Measurements from ENCODE around the gene CD8B.
A peak's percentile ranks its signal among the peaks of the same experiment; 100 is the strongest.

CD8B gene

DNA sequence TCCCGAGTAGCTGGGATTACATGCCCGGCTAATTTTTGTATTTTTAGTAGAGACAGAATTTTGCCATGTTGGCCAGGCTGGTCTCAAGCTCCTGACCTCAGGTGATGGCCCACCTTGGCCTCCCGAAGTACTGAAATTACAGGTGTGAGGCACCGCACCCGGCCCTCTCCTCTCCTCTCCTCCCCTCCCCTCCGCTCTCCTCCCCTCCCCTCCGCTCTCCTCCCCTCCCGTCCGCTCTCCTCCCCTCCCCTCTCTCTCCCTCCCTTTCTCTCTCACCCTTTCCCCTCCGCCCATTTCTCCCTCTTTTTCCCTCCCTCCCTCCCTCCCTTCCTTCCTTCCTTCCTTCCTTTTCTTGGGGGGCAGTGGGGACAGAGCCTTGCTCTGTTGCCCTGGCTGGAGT is 28.4 kb downstream of the CD8B start:
- no peak for DNase-seq

DNA sequence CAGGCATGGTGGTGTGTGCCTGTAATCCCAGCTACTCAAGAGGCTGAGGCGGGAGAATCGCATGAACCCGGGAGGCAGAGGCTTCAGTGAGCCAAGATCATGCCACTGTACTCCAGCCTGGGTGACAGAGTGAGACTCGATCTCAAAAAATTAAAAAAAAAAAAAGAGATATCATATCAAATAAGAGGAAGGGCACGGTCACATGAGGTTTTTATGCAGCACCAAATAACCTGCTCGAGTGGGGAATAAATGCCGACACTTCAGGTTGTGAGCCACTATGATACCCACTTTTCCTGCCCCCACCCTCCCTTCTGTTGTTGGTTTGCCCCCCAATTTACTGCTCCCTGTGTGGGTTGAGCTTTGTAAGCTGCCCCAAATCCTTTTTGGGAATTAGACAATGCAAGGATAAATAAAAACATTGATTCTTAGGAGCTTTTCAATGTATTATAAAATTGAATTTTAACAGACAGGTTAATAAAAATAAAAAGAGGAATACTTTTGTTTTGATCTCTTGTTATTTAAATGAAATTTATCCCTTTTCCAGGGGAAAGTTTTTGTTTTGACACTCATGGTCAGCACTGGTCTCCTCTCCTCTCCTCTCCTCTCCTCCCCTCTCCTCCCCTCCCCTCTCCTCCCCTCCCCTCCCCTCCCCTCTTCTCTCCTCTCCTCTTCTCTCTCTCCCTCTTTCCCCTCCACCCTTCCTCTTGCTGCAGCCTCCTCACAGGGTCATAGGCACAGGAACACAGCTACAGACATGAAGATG is 29.2 kb downstream of the CD8B start:
- DNase-seq, result no peak

- DNase-seq, result no peak
These were observed 30.1 kb downstream of the CD8B start for GRCh38 chr2:86831537-86831936.

GRCh38 chr2:86826951-86827350 is 34.7 kb downstream of the CD8B start:
- no peak for DNase-seq

DNA sequence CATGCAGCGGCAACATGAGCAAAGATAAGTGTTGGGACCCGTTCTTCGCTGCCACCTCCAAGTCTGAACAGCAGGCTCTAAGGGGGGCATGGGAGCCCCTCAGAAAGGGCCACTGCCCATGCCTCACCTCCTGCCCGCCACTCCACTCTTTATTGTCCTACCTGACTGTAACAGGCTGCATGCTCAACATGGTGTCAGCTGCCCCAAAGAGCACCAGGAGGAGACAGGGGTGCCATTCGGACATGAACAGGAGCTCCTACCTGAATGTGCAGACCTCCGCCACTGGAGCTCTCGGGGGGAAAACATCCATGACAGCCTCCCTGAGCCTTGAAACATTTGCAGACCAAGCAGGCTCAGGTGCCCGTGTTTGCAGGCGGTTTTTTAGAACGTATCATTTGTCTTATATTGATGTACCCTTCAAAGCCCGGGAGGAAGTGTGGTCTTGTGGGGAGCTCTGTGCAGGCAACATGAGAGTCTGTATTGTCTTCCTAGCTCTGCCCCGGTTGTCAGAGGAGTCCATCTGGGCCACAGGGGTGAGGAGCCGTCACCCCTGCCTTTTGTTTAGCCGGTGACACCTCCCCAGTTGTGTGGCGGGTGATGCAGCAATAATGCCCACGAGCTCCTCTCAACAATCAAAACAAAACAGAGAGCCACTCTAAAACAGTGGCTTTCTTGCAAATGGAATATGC is 35.8 kb downstream of the CD8B start:
- DNase-seq, result no peak

DNA sequence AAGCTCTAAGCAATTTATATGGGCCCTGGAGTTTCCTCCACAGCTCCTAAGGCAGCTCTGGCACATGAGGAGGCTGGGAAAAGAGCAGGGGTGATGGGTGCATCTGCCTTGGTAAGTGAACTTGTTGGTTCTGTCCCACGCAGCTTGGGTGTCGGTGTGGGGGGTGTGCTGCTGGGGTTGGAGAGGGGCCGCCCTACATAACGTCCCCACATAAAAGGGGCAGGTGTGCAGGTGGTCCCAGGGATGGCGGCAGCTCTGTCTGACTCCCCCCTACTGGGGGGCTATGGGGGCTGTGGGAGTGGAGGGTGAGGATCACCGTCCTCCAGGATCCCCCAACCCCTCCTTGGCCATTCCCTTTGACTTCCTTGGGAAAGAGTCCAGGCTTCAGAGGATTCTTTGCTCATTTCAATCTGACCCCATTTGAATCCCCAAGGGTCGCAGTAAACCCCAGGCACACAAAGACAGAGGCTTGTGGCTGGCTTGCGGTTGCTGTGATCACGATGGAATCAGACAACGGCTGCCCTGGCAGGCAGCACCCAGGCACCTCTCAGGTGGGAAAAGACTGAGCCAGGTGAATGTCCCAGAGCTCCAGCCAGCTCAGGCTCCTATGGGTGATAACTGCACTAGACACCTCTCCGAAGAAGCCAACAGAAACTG is 36.5 kb downstream of the CD8B start:
- DNase-seq, result no peak

- no peak for DNase-seq
These were observed 38.9 kb downstream of the CD8B start for GRCh38 chr2:86822668-86823345.

DNA sequence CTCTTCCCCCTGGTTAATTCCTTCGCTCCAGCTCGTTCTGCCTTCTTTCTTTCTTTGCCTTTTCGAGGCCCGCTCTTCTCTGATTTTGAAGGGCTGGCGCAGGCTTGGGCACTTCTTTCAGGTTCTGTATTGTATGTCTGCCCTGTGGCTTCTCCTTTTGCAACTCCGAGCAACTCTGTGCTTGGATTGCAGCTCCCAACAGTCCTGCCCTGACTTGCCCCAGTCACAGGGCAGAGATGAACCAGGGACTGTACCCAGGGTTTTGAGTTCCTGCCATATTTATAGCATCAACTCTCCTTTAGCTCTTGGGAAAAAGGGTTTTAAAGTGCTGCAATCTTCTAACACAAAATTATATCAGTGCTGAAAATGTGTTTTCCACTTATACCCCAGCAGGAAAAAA is 39.8 kb downstream of the CD8B start:
- DNase-seq, result no peak

- no peak for DNase-seq
These were observed 40.4 kb downstream of the CD8B start for GRCh38 chr2:86821306-86821705.

DNA sequence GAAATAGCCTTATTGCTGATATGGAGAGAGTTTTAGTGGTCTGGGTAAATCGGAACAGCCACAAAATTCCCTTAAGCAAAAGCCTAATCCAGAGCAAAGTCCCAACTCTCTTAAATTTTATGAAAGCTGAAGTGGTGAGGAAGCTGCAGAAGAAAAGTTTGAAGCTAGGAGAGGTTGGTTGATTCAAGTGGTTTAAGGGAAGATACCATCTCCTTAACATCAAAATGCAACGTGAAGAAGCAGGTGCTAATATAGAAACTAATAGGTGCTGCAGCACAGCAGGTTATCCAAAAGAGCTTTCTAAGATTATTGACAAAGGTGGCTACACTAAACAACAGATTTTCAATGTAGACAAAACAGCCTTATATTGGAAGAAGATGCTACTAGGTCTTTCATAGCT is 42.7 kb downstream of the CD8B start:
- DNase-seq, result no peak

DNA sequence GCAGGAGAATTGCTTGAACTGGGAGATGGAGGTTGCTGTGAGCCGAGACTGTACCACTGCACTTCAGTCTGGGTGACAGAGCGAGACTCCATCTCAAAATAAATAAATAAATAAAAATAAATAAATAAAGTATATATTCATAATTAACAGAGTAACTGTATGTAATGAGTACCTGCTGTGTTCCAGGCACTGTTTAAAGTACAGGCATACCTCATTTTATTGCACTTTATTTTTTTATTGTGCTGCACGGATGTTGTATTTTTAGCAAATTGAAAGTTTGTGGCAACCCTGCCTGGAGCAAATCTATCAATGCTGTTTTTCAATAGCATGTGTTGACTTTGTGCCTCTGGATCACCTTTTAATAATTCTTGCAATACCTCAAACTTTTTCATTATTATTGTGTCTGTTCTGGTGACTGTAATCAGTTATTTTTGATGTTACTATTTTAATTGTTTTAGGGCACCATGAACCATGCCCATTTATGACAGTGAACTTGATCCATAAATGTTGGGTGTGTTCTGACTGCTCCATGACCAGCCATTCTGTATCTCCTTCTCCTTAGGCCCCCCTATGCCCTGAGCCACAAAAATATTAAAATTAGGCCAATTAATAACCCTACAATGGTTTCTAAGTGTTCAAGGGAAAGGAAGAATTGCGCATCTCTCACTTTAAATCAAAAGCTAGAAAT is 43.4 kb downstream of the CD8B start:
- DNase-seq, result no peak

DNA sequence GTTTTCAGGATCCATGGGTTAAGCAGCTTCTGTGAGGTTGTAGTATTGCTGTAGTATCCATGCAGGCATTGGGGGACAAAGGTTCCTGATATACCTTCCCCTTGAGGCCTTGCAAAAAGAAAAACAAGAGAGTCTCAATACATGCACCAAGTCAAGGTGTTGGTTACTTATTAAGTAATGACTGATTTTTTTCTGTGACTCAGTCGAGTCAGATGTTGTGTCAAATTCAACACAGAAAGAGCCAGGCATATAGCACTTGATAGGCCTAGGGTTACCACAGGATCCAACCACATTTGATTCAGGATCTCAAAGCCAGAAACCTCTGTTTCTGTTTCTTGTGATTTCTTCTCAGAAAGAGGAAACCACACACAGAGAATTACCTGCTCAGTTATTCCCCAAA is 46.1 kb downstream of the CD8B start:
- no peak for DNase-seq

DNA sequence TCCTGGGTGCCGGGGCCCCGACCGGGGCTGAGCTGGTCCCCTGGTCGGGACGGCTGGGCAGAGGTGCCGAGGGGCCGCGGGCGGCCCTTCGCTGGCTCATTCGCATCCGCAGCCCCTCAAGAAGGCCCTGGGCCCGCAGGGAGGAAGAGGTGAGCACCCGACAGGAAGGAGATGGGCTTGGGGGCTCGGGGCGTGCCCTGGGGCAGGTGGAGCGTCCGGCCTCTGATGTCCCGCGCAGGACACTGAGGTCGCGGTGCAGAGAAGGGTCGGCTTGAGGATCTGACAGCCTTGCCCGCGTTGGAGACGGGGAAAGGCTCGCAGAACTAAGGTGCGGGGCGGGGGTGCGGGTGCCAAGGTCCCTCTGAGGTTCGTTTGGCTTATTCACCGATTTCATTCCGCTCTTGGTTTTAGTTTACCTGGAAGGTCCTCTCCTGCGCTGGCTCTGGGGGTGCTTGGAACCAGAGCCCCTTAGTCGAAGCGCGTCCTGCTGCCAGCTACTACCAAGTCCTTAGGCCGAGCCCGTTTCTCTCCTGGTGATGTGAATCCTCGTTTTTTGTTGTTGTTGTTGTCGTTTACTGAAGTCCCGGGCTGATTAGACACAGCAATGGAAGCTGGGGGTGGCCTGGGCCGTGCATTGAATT is 52.1 kb downstream of the CD8B start:
- DNase-seq, result no peak

DNA sequence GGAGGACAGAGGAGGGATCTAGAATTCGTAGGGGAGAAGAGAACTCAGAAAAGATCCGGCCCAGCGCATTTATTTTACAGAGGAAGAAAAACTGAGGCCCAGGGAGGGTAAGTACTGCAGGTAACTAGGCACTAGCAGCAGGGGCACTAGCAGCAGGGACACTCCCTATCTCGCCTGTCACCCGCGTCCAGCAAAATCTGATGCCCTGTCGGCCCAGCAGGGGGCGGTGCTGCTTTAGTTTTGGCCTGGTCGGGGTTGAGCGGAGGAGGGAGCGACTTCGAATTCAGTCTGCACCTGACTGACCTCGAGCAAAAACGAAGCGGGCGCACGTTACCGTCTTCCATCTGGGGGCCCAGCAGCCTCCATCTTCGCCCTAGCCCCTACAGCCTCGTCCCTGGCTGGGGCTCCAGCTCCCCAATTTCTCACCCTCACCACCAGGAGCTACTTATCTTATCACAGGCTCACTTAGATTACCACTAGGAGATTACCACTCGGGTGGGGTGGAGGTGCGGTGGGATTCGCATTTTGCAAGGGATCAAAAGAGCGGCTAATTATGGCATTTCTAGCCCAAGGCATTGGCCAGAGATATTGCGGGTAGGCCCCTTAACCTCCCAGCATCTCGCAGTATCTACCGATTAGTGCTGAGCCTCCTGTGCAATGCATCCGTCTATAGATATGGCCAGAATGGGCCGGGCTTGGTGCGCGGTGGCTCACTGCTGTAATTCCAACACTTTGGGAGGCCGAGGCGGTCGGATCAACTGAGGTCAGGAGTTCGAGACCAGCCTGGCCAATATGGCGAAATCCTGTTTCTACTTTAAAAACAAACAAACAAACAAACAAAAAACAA is 53.1 kb downstream of the CD8B start:
- peak; percentile 76 for DNase-seq

DNA sequence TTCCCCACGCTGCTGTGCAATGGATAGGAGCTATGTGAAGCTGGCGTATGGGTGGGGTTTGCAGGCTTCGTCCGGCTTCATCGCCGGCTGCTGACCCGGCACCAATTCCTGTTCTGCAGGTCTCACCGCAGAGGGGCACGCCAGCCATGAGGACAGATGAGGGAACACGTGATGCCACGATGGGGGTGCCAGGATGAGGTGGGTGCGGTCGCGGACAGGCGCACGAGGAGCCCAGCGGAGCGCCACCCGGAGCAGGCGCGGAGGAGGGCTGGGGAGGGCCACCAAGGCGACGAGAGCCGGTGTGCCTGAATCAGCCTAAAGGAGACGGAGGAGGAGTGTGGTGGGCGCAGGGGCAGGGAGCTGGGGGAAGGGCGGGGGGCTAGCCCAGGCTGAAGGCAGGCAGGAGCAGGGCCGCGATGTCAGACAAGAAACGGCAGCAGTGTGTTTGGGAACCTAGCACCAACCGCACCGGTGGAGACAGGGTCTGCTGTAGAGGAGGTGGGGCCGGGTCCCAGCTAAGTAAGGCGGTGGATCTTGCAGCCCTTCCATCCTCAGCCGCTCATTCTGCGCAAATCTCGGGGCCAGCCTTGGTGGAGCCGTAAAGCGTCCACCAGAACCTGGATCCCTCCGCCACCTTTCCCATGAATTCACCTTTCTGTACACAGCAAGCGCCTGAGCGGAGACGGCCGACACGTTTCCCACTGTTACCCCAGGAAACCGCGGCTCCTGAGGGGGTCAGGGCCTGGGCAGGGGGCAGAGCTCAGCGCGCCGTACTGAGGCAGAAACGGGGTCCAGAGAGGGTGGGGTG is 54.0 kb downstream of the CD8B start:
- peak; percentile 13 for DNase-seq

DNA sequence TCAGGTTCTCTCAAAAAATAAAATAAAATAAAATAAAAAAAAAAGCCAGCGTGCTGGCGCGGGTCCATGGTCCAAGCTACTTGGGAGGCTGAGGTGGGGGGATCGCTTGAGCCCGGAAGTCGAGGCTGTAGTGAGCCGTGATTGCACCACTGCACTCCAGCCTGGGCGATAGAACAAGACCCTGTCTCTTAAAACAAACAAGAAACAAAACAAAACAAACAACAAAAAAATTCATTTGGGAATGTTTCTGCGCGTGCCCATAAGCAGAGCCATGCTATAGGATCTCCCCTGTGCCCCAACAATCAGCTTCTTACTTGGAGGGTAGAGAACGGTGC is 54.6 kb downstream of the CD8B start:
- DNase-seq, result no peak

GRCh38 chr2:86806059-86806857 is 55.4 kb downstream of the CD8B start:
- DNase-seq, result no peak

- no peak for DNase-seq
These were observed 60.7 kb downstream of the CD8B start for GRCh38 chr2:86800856-86801567.

DNA sequence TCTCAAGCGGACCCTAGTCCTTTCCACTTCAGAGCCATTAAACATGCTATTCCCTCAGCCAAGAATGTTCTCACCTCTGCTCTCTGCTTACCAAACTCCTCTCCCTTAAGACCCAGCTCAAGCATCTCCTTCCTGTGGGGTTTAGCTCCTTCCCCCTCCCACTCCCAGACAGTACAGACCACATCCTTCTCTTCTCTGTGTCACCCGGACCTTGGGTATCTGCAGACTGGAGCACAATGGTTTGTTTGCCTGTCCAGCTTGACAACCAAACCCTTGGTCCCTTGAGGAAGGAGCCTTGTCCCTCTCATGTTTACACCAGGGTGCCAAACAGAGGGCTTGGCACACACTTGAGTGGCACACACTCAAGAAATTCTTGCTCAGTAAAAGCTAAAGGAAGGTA is 66.8 kb downstream of the CD8B start:
- DNase-seq, result no peak

All from inflammatory macrophage treated with lipopolysaccharide for 4 hours (primary cell).